ENCODE measurements around the gene C6orf89. TPM values are rescaled to one million over a fixed set of nuclear protein-coding genes. Genes with fewer than 3 reads are reported as not detected.
A peak's percentile ranks its signal among the peaks of the same experiment; 100 is the strongest.

Gene C6orf89
- total and polyA plus RNA-seq, 2 of the 8 experiments (the other 6 are each of a cell fraction or from before 2014, with no cell fraction given) = 4.6 to 12.3 TPM

DNA sequence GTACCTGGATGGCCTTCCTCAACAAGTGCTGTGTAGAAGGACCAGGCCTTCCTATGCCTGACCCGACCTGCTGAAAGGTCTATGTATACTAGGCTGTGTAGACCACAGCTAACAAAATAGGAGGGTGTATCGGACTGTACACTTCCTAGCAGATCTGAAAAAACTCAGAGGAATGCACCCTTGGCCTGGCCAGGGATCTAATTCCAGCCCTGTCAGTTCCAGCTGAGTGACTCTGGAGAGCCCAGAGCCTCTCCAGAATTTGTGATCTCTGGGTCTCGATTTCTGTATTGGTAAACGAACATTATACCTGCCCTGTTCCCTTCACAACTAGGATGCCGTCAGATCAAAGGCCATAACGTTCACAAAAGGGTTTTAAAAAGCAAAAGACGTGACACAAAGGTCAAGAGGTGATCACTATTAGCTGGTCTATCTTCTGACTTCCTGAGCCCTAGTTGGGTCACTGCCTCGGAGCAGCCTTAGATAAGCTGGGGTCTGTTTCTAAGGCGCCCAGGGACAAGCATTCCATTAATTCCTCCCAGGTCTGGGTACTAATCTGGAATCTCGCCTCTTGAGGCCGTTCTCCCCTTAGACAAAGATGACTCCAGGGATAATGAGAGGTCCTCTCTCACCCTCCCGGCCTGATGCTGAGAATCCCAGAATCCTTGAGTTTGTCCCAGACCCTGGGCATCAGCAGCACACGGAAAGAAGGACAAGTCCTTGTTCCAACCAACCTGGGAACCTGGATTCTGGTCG is 86.3 kb downstream of the C6orf89 start:
- no peak overlapping the region for H3K9ac ChIP-seq (replicated peaks in 1 of 4; ENCODE audit: extremely low read depth in 1 of 4, low read depth in 3 of 4, low read length in 3 of 4)
- no peak overlapping the region for H2AFZ ChIP-seq (ENCODE audit: low read length)
- no peak overlapping the region for H2BK15ac ChIP-seq (ENCODE audit: low read length)
- no peak overlapping the region for H3K14ac ChIP-seq (ENCODE audit: insufficient read length)
- POLR2A ChIA-PET (ENCODE audit: partially characterized antibody) = interaction anchor here (1.3 to 1.7 kb wide), 2 partner anchors 18 to 39 kb away, joined by 3 to 4 read pairs; no protein-coding TSS in a partner anchor
- CTCF ChIA-PET (ENCODE audit: partially characterized antibody) = interaction anchor here (0.6 to 3.1 kb wide), 4 partner anchors 9 to 237 kb away, joined by 3 to 12 read pairs (median 4); no protein-coding TSS in a partner anchor
- 87% methylated on average over 14 of the region's 14 CpGs; no CpG with 5 or more reads in 1 of the 2 experiments for WGBS, 2 experiments (ENCODE audit: extremely low coverage in 1 of 2, insufficient coverage in 1 of 2, insufficient read length in 1 of 2, insufficient replicate concordance in 2 of 2, low coverage in 1 of 2, low lambda C conversion rate in 2 of 2, missing lambda C conversion rate in 1 of 2)
- H4K8ac ChIP-seq (ENCODE audit: extremely low read depth, insufficient read depth, low read length) = no peak overlapping the region
- H3K27ac ChIP-seq (ENCODE audit: low read depth, low read length) = no peak overlapping the region
- no peaks in the 10 kb centered on the region for H3K9me3 ChIP-seq (ENCODE audit: insufficient read depth in 2 of 2, low read depth in 1 of 2, low read length in 1 of 2)
- H3K79me2 ChIP-seq (ENCODE audit: control insufficient read depth in 1 of 2, insufficient read depth in 2 of 2, low read length in 2 of 2) = no peaks in the 10 kb centered on the region
- no peak overlapping the region for H2BK120ac ChIP-seq (replicated peaks; ENCODE audit: low read depth, low read length)
- DNase-seq (ENCODE audit: low read depth in 1 of 2, low spot score in 2 of 2) (no peak), FAIRE-seq (no peak)
- no peak overlapping the region for H2AK5ac ChIP-seq (ENCODE audit: low read depth, low read length)
- H2BK12ac ChIP-seq (ENCODE audit: low read depth, low read length) = no peak overlapping the region
- no peak overlapping the region for H3K4me3 ChIP-seq (ENCODE audit: extremely low read depth in 1 of 4, insufficient read depth in 2 of 4, low read depth in 3 of 4, low read length in 4 of 4)
- H3K56ac ChIP-seq (replicated peaks; ENCODE audit: insufficient read length, low read depth, low read length) = no peak overlapping the region
- no peak overlapping the region for H2BK20ac ChIP-seq (ENCODE audit: low read length)
- H2BK5ac ChIP-seq (ENCODE audit: low read depth, low read length) = 0 out of 2 replicates have a peak overlapping the region, but pooled peaks have one; percentile 72
- peaks cover 2% of the 10 kb centered on the region; the same call in 1 of the 2 replicates for H3K79me1 ChIP-seq (ENCODE audit: low read depth, low read length)
- H4K91ac ChIP-seq (replicated peaks; ENCODE audit: insufficient read length, low read length) = no peak overlapping the region
- TF ChIP-seq KDM5A (IDR thresholded peaks at IDR 0.05; ENCODE audit: low read length) (no peak), SIN3A (conservative IDR thresholded peaks at IDR 0.05 in 1 of 2, IDR thresholded peaks at IDR 0.05 in 1 of 2; ENCODE audit: low read depth in 1 of 2, low read length in 2 of 2) (no peak), JUND (IDR thresholded peaks at IDR 0.05; ENCODE audit: low read length) (no peak)
- TF ChIP-seq, protein P1, sequence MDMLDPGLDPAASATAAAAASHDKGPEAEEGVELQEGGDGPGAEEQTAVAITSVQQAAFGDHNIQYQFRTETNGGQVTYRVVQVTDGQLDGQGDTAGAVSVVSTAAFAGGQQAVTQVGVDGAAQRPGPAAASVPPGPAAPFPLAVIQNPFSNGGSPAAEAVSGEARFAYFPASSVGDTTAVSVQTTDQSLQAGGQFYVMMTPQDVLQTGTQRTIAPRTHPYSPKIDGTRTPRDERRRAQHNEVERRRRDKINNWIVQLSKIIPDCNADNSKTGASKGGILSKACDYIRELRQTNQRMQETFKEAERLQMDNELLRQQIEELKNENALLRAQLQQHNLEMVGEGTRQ (IDR thresholded peaks at IDR 0.05; ENCODE audit: low read length) = no peak
- no peak overlapping the region for H3K4ac ChIP-seq (replicated peaks; ENCODE audit: insufficient read length, low read depth, low read length)
- H4K20me1 ChIP-seq (replicated peaks in 1 of 2; ENCODE audit: control insufficient read depth in 1 of 2, insufficient read depth in 2 of 2, low read length in 2 of 2) = peaks cover 8% of the 10 kb centered on the region in 2 experiments
- no peak overlapping the region for H3K18ac ChIP-seq (ENCODE audit: extremely low read depth, low read length)
- no peak overlapping the region for H3K23ac ChIP-seq (ENCODE audit: insufficient read length)
- H3K4me2 ChIP-seq (ENCODE audit: insufficient read depth in 1 of 2, low read depth in 2 of 2, low read length in 2 of 2) = no peak overlapping the region
- H3K23me2 ChIP-seq (ENCODE audit: low read depth, low read length) = no peaks in the 10 kb centered on the region
- peaks cover 53 to 93% (median 87%) of the 10 kb centered on the region in 4 experiments for H3K36me3 ChIP-seq (ENCODE audit: control insufficient read depth in 2 of 4, insufficient read depth in 4 of 4, low read length in 3 of 4)
- no peaks in the 10 kb centered on the region for H3K4me1 ChIP-seq (replicated peaks in 1 of 4; ENCODE audit: control insufficient read depth in 3 of 4, insufficient read depth in 4 of 4, low read length in 3 of 4)
- no peak overlapping the region for H4K5ac ChIP-seq (ENCODE audit: insufficient read length, low read depth, low read length)
- no peaks in the 10 kb centered on the region for H3K27me3 ChIP-seq (replicated peaks in 1 of 4; ENCODE audit: control insufficient read depth in 3 of 4, extremely low read depth in 1 of 4, insufficient read depth in 3 of 4, low read length in 3 of 4)
